Psoas muscle (tissue), 8 donors: Measurements from ENCODE around the gene TARM1. TPM values are rescaled to one million over a fixed set of nuclear protein-coding genes. Genes with fewer than 3 reads are reported as not detected.
A peak's percentile ranks its signal among the peaks of the same experiment; 100 is the strongest.

Experiments
- ATAC-seq, 4 donors: fragments of 200-7000 bp; cut with Tn5 transposase; one replicate each; pipeline ENCODE4 v1.9.1; 2020; ENCODE audit warnings: moderate library complexity in 3 of 4, mild to moderate bottlenecking in 2 of 4
- DNase-seq, 2 donors: peaks; one replicate each; pipeline ENCODE4 v3.0.0-alpha.2; 2020
- H3K27ac ChIP-seq: fragments of 200-600 bp; one replicate; pipeline ENCODE4 v1.8.0; 2022
- H3K27me3 ChIP-seq, 3 donors: fragments of 200-600 bp in 1 of 3; one replicate each; pipeline versions ENCODE4 v1.6.1 to v1.8.0; 2013 to 2022; ENCODE audit warnings: low read length in 2 of 3, mild to moderate bottlenecking in 2 of 3, moderate library complexity in 1 of 3; ENCODE audit not compliant: insufficient read depth in 3 of 3
- H3K36me3 ChIP-seq, 2 donors: fragments of 200-600 bp in 1 of 2; one replicate each; pipeline versions ENCODE4 v1.6.1 to v1.8.0; 2013 to 2022; ENCODE audit warnings: low read depth in 1 of 2, mild to moderate bottlenecking in 1 of 2, moderate library complexity in 1 of 2; ENCODE audit not compliant: insufficient read depth in 1 of 2
- H3K4me1 ChIP-seq: fragments of 200-600 bp; one replicate; pipeline ENCODE4 v1.8.0; 2022
- H3K4me3 ChIP-seq: fragments of 200-600 bp; one replicate; pipeline ENCODE4 v1.8.0; 2022; ENCODE audit warnings: mild to moderate bottlenecking
- H3K9me3 ChIP-seq: fragments of 200-600 bp; one replicate; pipeline ENCODE4 v1.8.0; 2022
- WGBS, 3 donors: extraction: QIAGEN DNeasy Blood & Tissue Kit; methylation state at CpG; one replicate each; pipeline versions ENCODE4 v1.1.6 to v1.1.7; 2013; 5-methylcytosine and 5-hydroxymethylcytosine counted together
- intact Hi-C, 2 donors: fragments of 100-400 bp; cut with DNase I; formaldehyde crosslinking; loops; one replicate each; pipeline versions ENCODE4 v1.11.0 to v1.14.2; 2022
- polyA plus RNA-seq, 3 donors: library from polyadenylated mRNA; stranded (reverse); fragments of 200-250 nt; gene quantifications; one replicate each; pipeline ENCODE4 v1.2.3, GENCODE V29; 2013
- total RNA-seq, 4 donors: library from RNA; stranded (reverse); fragmentation: NEBNext Ultra II Directional in 2 of 4; extraction: Animal tissue kit (Norgen Biotek cat#: 25700) in 2 of 4; gene quantifications; one replicate each; pipeline versions ENCODE4 v1.2.1 to v1.2.4, GENCODE V29; 2021 to 2023
- TF ChIP-seq, protein P1 (sequence below): fragments of 200-600 bp; IDR thresholded peaks from one replicate; pipeline ENCODE4 v1.8.0; 2022; ENCODE audit warnings: antibody characterized with exemption
- donor health status: healthy with polysubstance abuse.
- donor health status: DM: no; HTN: no; CAD: no; lungs with moderate emphysema.
- donor health status: Bipolar disorder and iron deficiency.
- donor health status: healthy.
- donor health status: DM: yes; HTN: yes; CAD: no.
- donor health status: DM: no; HTN: no; CAD: no.
- donor health status: DM: no; HTN: no; CAD: no.
- donor health status: DM: yes; HTN: yes; CAD: no.

TARM1 gene
- total and polyA plus RNA-seq, 7 donors: not detected

DNA sequence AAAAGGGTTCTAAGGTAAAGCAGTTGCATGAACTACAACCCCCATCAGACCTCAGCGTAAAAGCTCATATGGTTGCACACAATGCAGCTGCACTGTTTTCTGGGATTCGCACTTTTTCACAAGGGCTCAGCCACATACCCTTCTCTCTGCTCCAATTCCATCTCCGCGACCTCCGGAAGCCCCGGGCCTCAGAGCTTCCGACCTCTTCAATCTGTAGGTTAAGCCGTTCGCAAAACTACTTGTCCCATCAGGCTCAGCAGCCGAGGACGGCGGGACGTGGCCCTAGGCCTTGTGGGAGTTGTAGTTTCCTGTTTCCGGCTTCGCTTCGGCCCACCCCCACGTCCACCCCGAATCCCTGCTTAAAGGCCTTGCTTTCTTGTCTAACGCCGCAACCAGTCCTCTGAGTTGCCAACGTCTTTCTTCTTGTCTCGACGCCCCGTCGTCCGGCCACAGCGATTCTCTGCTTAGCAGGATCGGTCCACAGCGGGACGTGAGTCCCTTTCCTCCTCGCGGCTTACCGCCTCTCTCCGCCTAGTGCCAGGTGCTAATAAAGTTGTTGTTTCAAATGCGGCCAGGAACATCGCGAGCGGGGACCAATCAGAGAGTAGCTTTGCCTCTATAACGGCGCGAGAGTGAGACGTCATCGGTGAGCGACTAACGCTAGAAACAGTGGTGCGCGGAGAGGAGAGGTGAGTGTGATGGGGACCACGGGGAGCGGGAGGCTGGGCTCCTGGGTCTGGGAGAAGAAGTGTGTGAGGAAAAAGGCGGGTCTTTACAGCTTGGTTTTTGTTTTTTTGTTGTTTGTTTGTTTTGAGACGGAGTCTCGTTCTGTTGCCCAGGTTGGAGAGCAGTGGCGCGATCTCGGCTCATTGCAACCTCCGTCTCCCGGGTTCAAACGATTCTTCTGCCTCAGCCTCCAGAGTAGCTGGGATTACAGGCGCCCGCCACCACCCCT, 34.2 kb upstream of the TARM1 start, which contains the start of the genes PRPF31 and TFPT:
Gene PRPF31 (plus strand): TSS at position 646 of the 955 bp plus-strand sequence. CDS start 2,525 bp downstream, outside the sequence.
Gene TFPT (minus strand): TSS at position 549 of the 955 bp plus-strand sequence. CDS start 388 bp downstream, at position 161.
- ATAC-seq (peak; percentile 92 to 96 (median 94)), DNase-seq (peak; percentile 97 to 98)
- Histone ChIP-seq H3K4me1 (peaks cover 17% of the 10 kb centered on the region), H3K27ac (peak within 1 kb of the TSS; percentile 93), H3K36me3 (peaks cover 0 to 58% of the 10 kb centered on the region in 2 donors), H3K9me3 (no peaks in the 10 kb centered on the region), H3K4me3 (peak within 1 kb of the TSS; percentile 86), H3K27me3 (no peaks in the 10 kb centered on the region)
- intact Hi-C loops: loop anchor here in 1 of 2 donors (10.0 kb wide), 1 partner anchor 141 kb away; no protein-coding TSS in a partner anchor
- TF ChIP-seq, protein P1, sequence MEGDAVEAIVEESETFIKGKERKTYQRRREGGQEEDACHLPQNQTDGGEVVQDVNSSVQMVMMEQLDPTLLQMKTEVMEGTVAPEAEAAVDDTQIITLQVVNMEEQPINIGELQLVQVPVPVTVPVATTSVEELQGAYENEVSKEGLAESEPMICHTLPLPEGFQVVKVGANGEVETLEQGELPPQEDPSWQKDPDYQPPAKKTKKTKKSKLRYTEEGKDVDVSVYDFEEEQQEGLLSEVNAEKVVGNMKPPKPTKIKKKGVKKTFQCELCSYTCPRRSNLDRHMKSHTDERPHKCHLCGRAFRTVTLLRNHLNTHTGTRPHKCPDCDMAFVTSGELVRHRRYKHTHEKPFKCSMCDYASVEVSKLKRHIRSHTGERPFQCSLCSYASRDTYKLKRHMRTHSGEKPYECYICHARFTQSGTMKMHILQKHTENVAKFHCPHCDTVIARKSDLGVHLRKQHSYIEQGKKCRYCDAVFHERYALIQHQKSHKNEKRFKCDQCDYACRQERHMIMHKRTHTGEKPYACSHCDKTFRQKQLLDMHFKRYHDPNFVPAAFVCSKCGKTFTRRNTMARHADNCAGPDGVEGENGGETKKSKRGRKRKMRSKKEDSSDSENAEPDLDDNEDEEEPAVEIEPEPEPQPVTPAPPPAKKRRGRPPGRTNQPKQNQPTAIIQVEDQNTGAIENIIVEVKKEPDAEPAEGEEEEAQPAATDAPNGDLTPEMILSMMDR: no peak
- 0 to 1% (median 0%) methylated on average over 60 of the region's 60 CpGs for WGBS, 3 donors

DNA sequence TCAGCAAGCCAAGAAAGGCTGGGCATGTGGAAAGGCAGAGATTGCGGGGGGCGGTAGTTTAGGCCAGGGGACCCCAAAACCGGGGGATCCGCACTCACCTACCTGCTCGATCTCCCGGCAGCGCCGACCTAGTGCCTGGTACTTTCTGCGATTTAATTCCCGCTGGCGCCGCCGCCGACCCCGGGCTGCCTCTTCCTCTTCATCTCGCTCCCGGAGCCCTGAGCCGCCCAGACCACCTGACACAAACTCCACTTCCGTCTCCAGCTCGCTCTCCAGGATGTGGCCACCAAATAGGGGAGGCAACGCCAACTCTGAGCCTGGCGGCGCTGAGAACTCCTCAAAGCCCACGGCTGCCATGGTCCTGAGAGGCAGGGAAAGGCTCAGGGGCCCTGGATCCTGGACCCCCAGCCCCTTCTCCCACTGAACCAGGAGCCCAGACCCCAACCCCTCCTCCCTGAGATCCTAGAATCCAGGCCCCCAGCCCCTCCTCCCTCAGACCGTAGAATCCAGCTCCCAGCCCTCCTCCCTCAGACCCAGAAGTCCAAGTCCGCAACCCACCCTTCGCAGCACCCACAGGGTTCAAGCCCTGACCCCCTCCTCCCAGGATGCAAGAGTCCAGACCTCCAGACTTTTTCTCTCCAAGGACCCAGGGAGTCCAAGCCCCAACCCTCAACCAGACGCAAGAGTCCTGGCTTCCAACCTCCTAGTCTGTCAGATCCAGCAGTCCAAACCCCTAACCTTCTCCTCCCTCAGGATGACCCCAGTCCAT, 33.4 kb upstream of the TARM1 start:
- Histone ChIP-seq H3K36me3 (peaks cover 2 to 58% of the 10 kb centered on the region in 2 donors), H3K9me3 (no peaks in the 10 kb centered on the region), H3K27me3 (no peaks in the 10 kb centered on the region), H3K4me1 (peaks cover 17% of the 10 kb centered on the region), H3K27ac (peak overlapping the region; percentile 93), H3K4me3 (peak overlapping the region; percentile 86)
- peak in 3 of 4 donors; percentile 1 to 3 (median 1) for ATAC-seq
- intact Hi-C loops: loop anchor here in 1 of 2 donors (10.0 kb wide), 1 partner anchor 140 kb away; no protein-coding TSS in a partner anchor
- peak in 1 of 2 donors; percentile 69 for DNase-seq
- 9 to 25% (median 14%) methylated on average over 27 to 28 of the region's 28 CpGs for WGBS, 3 donors
- TF ChIP-seq, protein P1: no peak

DNA sequence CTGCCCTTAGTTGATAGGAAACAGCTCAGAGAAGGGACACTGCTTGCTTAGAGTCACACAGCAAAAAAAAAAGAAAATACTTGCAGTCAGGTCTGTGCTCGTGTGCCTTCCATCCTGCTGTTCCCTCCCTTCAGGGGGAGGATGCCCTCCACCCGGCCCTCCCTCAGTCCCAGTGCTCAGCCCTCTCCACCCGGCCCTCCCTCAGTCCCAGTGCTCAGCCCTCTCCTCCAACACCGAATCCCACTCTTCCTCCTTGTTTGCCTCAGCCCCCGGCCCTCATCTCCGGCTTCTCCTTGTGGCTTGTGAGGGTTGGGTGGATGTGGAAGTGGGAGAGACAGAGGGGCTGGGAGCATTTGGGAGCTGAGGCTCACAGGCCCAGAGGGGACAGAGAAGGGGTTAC, 28.5 kb upstream of the TARM1 start:
- peaks cover 6 to 81% of the 10 kb centered on the region in 2 donors for H3K36me3 ChIP-seq
- TF ChIP-seq, protein P1: no peak
- no peaks in the 10 kb centered on the region for H3K27me3 ChIP-seq
- H3K9me3 ChIP-seq: no peaks in the 10 kb centered on the region
- 69 to 76% (median 75%) methylated on average over 6 of the region's 6 CpGs for WGBS, 3 donors
- H3K27ac ChIP-seq: no peak overlapping the region
- no peak for DNase-seq
- intact Hi-C loops: loop anchor here (10.0 kb wide), 2 partner anchors 125 to 135 kb away; no protein-coding TSS in a partner anchor
- ATAC-seq: peak in 1 of 4 donors; percentile 29
- H3K4me3 ChIP-seq: no peak overlapping the region
- H3K4me1 ChIP-seq: peaks cover 6% of the 10 kb centered on the region

DNA sequence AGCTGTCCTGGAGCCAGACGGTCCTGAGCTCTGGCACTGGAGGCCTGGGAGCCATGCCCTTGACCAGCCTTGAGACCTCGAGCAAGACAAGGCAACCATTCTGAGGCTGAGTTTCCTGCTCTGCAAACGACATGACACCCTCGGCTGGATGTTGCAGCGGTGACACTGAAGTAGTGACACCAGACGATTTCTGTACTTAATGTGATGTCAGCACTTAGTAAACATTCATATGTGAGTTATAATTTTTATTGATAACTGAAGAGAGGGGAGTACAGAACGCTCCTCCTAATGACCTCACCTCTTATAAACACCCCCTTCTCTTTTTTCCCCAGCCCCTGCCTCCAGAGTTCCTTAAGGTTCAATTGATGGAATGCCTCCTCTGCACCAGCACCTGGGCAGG, 27.3 kb upstream of the TARM1 start:
- DNase-seq (no peak), ATAC-seq (no peak)
- H3K4me1 ChIP-seq: peaks cover 2% of the 10 kb centered on the region
- no peaks in the 10 kb centered on the region for H3K27me3 ChIP-seq
- TF ChIP-seq, protein P1: no peak
- H3K4me3 ChIP-seq: no peak overlapping the region
- intact Hi-C loops: loop anchor here in 1 of 2 donors (10.0 kb wide), 1 partner anchor 124 kb away; no protein-coding TSS in a partner anchor
- no peaks in the 10 kb centered on the region for H3K9me3 ChIP-seq
- peaks cover 6 to 74% of the 10 kb centered on the region in 2 donors for H3K36me3 ChIP-seq
- 67 to 79% (median 71%) methylated on average over 7 of the region's 7 CpGs for WGBS, 3 donors
- H3K27ac ChIP-seq: no peak overlapping the region
